OCI-M1 (cell line): ENCODE results near the gene CBLB.

ENCODE experiments used
- DNase-seq: peaks from one replicate; lab custom pipeline; 2025; lab: John Stamatoyannopoulos, UW

Gene CBLB

DNA sequence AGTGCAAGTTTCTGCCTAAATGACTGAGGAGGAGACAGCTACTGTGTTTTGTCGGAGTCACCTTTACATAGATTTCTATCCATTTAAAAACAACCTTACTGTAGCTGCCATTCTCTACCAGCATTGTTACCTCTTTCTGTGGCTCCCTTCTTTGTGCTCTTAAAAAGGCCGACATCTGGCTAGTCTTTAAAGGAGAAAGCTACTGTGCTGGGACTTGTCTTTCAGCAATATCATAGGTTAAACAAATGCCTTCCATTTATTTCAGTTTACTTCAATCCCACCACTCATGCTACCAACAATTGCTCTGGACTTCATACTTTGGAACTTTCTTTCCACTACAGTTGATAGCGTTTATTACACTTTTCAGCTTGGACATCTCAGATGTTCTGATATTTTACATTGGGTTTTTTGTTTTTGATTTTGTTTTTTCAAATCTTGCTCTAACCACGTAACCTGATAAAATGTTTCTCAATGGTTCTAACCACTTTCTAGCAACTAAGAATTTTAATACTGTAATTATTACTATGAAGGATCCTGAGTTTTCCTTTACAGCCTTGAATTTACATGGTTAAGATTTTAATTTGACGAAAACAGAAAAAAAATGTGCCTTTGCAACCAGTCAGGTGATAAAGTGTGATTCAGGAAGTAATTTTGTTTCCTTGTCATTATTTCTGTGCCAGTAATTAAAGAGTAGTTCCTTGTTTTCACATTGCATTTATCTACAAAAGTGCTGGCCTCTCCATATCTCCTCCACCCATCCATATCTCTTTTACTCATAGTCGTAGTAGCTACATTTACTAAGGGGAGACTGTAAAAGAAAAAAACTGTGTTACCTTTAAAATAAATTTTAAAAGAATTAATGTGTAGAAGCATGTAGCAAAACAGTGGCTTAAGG lies 1.3 kb upstream of the CBLB start:
- DNase-seq: peak; percentile 71

DNA sequence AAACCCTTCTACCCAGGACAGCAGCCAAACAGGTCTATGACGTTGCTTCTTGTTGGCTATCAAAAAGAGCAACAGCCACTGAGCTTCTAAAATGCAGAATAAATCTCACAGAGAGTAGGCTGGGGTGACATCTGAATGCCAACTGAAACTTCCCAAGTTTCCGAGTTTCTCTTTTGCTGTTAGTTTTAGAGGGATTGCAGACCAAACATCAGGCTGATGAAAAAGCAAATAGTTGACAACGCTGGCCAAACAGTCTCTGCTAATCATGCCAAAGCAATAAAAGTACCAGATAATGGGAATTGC lies 670 bp upstream of the CBLB start:
- DNase-seq: no peak

DNA sequence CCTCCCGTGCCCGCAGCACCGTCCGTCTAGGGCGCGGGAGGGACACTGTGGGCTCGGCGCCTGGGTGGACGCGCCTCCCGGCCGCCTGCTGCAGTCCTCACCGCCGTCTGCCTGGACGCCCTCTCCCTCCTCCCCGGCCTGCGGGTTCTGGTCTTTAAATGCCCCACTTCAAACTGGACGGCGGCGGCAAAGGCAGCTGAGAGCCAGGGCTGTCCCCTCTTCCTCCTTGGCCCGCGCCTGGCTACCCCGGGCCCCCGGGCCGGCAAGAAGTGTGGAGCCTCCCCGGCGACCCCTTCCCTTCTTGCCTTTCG lies 426 bp downstream of the CBLB start:
- peak; percentile 65 for DNase-seq

DNA sequence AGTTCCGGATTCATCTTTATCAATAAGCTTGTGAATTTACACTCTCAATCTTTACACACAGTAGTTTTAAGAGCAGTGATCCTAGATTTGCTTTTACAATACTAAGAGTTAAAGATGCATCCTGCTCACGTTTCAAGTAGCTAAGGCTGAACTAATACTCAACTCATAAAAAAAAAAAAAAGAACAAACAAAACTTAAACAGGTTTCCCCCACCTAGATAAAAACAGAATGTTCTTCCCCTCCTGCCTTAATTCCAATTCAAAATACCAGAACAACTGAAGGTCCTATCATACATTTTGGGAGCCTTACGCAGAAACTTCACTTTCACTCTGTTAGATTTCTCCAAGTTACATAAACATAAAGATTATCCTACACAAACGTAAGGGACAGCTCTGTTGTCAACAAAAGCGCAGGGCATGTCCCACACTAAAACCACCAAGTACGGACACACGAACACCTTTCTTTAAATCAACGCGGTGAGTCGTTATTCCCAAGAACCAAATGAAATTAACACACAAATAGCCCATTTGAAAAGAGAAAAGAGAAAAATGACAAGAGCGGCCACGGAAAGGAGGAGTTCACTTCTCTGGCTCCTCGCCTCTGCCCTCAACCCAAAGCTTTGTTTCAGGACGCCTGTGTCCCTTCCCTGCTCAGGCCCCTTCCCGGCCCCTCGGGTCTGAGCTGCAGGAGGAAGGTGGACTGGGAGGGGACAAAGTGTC lies 941 bp downstream of the CBLB start:
- DNase-seq: peak; percentile 71

DNA sequence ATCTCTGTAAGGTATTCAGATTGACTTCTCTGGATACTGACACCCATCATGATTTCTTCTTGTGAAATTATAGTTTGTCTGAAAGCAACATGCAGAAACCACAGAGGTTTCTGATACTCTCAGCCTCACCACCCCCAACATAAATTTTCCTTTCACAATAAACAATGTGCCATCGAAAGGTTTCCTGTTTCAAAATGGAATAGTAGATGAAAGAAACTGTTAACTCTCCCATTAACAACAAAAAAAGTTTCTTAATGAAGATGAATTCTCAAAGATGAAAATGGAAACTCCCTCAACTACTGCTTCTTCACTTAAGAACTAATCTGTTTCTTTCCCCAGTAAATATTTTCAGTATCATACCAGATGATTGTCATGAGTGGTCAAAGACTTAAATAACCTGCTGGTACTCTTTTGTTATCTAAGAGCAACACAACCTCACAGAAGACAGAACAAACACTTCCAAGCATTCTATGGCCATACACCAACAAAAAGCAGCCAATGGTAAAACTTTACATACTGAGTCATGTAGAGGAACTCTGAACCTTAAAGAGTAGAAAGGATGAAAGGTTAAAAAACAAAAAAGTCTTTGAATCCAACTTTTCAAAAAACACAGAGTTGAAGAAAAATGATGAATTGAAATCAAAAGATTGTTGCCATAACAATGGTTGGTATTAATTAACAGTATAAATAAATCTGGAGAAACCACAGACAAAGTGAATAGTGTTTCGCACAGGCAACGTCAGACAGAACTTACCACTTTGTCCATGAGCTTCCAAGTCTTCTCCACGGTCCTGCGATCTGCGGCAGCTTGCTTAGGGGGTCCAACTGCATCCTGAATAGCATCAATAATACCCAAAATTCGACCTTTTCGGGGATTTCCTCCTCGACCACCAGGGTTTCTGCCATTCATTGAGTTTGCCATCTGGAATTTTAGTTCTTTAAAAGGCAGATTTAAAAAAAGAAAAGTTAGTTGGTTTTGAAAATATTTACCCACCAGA lies 1.9 kb downstream of the CBLB start:
- DNase-seq: peak; percentile 76

DNA sequence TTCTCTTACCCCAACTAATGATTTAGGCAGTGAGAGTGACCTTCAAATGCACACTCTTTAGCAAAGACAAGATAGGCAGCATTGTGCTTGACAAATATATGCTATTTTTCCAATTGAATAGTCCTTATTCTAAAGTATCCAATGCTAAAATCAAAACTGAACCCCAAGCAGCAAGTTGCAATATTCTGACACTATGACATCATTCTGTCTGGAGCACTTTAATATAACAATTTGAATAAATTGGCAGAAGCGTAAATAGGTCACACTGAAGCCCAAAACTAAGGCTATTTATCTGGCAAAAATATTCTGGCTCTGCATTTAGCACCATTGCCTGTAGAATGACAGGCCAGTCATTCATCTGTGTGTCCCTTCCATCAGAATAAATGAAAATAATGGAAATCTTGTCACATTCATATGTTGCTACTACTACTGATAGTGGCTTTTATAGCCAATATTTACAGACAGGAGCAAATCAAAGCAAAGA lies 2.9 kb downstream of the CBLB start:
- no peak for DNase-seq

DNA sequence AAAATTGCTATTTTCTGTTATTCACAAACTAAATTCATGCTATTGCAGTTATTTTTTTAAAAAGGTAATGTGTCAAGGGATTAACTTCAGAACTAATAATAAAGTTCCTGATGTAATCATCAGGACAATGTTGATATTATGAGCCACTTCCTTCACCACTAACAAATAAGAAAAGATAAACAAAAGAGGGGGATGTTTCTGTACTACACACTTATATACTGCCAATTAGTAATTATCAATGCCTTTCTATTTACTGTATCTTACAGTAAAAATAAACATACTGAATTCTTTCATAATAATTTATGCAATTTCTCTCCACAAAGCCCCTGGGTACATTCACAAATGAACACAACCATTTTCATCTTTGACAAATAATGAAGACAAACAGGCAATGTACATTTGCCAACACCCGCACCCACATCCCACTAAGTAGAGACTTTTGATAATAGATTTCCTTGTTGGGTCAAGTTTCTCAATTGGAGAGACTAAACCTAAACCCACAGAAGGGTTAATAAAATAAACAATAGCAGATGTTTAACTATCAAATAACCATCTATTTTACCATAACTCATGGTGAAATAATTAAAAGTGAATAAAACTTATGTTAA lies 3.7 kb downstream of the CBLB start:
- DNase-seq: no peak

DNA sequence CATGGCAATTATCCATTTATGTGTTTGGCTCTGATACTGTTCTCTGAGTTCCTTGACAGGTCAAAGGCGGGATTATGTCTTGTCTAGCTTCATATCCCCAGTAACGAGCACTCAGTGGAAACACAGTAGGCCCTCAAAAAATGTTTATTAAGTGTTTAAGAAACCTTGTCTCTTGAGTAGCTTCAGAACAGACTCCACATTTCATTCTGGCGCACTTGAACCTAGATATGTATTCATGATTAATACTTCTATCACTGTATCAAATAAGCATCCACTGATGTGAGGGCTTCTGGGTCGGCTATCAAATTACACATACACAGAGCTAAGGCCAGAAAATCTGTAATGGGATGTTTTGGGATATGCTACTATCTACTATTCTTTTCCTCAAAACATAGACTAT lies 4.6 kb downstream of the CBLB start:
- no peak for DNase-seq

DNA sequence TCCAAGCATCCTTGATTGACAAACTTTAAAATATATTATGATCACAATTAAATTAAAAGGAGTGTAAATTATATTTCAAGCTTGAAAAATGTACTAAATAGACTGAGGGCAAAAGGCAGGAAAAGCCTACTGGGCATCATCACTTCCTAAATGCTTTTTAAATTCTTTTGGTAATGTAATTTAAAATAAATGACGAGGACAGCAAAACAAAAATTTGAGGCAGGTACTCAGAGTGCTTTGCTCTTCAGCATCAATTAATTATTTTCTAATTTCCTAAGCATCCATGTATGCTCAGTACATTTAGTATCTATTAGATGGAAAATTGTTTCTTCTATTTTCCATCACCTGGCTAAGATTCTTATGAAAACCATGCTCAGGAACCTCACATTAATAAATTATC lies 5.2 kb downstream of the CBLB start:
- no peak for DNase-seq

DNA sequence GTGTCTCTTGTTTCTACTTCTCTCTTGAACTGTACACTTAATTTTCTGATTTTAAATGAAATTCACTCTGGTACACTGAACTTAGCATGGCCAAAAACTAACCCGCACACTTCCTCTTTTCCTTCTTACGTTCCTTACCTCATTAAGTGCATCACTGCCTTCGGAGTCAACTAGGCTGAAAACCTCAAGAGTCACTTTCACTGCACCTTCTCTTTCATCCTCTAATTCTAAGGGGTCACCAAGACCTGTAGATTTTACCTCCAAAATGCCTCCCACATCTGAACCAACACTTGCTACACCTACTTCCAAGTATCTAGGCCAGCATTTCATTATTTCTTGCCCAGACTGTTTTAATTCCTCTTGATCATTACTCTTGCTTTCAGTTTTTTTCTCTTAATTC lies 6.6 kb downstream of the CBLB start:
- DNase-seq: no peak

DNA sequence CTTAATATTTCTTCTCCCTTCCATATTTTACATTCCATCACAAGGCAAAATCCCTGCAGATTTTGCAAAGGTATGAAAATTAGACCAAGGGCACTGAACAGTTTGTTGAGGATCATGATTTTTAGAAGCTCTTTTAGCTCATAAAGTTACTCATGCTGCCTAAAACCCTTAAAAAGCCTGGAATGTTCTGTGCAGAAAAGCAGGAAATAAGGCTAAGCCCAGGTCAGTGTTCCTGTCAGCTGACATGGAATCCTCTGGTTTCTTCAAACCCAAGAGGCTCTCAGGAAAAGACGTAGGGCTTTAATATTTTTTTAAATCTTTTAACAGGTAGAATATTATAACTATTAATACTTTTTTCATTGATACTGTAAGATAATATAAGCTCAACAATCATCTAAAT lies 8.2 kb downstream of the CBLB start:
- DNase-seq: no peak

DNA sequence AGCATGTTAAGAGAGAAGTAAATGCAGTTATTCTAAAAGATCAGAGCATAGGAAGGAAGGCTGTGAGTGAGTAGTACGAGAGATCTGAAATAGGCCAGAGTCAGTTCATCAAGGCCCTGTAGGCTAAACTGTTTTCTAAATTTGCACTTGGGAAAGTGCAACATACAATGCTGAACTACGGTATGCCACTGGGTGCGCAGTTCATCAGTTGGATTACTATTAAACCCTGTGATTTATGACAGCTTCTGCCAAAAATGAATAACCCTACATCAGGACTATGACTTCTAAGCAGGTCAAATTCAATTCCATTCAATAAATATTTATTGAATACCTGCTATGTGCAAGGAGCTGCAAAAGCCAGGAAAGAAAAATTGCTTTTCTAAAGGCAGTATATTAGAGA lies 10.8 kb downstream of the CBLB start:
- DNase-seq: no peak

DNA sequence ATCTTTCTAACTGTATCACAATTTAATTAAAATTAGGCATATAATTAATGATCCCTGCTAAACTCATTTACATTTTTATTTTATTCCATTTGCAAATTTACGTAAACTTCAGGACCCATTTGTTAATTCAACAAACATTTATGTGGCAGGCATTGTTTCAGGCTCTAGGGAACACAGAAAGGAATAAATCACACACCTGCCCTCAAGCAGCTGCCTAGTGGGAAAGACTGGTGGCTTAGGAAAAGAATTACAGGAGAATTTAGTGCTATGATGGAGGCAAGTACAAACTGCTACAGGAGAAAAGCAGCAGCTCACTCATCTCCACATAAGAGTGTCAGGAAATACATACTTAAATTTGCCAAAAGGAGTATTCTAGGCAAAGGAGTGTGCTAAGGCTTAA lies 11.2 kb downstream of the CBLB start:
- DNase-seq: no peak

DNA sequence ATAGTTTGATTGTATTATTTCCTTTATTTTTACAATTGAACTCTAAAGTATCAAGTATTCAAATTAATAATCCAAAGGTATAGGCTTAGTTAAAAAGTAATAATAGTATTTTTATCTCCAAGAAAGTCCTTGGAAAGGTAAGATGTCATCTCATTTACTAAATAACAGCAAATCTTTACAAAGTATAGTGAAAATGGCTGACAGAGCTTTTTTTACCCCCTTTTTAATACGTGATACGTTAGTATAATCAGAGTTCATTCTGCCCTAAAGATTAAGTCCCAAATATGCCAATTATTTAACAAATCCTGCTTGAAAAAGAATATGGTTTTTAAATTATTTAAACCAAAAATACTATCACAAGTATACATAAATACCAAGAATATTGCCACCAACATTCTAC lies 12.2 kb downstream of the CBLB start:
- DNase-seq: no peak

DNA sequence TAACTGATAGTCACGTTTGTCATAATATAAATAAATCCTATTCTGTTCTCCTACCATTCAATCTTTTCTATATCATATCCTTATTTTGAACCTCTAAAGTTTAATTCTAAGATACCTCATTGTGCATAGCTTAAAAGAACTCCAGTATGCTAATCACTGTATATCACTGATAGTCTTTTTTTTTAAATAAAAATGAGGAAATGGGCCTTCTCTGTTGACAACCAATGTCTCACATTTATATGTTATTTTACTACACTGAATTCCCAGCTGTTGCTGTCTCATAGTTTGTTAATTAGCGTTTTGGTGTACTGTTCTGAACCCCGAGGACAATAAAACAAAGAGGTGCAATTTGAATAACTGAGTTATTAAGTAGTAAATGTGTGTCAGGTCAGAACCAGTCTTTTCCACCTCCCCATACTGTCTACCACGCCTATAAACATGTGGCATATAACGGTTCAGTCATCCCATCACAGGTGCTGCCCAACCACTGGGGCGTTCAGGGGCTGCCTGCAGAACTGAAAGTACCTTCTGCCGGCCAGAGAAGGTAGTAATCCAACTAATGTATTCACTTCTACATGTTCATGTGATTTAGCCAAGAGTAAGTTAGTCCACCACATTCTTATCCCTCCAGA lies 14.9 kb downstream of the CBLB start:
- DNase-seq: no peak

DNA sequence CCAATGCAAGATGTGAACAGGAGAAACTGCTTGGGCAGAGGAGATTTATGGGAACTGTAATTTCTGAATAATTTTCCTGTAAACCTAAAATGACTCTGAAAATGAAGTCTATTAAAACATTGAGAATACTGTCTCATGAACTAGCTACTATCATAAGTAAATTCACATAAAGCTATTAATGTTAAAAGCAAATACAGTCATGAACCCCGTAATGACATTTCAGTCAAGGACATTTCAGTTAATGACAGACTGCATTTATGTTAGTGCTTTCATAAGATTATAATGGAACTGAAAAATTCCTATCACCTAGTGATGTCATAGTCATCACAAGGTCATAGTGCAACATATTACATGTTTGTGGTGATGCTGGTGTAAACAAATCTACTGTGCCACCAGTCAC lies 17.2 kb downstream of the CBLB start:
- DNase-seq: no peak

DNA sequence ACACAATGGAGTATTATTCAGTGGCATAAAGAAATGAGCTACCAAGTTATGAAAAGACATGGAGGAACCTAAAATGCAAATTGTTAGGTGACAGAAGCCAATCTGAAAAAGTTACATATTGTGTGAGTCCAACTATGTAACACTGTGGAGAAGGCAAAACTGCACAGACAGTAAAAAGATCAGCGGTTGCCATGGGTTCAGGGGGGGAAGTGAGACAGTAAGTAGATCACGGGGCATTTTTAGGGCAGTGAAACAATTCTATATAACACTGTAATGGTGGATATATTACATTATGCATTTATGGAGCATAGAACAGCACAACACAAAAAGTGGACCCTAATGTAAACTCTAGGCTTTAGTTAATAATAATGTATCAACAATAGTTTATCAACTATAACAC lies 17.6 kb downstream of the CBLB start:
- no peak for DNase-seq

DNA sequence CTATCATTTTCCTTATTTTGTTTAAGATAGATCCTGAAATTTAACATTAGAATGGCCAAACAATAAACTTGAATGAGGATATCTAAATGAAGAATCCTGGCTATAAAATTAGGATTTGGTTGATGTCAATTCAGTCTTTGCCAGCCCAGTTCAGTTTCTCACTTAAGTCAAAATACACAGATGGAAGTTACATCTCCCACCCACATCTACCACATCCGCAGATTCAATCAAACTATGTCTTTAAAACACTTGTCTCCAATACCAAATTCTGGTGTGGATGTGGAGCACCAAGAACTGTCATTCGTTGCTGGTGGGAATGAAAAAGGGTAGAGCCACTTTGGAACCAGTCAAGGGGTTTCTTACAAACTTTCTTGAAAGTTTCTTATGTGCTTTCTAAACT lies 18.2 kb downstream of the CBLB start:
- DNase-seq: no peak

DNA sequence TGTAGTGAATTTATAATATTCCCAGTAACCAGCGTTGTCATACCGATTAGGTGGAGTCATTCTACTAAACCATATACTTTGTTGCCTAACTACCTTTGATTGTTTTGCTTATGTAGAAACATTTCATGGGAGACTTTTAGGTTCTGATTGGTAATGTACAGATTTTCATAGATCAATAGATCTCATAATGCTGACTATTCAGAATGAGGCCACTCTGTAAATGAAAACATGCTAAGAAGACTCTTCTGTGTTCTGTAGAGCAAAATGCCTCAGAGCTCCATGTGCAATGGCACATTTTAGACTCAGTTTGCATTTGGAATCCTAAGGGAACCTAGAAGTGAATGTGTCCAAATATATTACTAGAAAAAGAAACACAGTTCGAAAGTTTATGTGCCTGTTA lies 20.0 kb downstream of the CBLB start:
- DNase-seq: no peak

DNA sequence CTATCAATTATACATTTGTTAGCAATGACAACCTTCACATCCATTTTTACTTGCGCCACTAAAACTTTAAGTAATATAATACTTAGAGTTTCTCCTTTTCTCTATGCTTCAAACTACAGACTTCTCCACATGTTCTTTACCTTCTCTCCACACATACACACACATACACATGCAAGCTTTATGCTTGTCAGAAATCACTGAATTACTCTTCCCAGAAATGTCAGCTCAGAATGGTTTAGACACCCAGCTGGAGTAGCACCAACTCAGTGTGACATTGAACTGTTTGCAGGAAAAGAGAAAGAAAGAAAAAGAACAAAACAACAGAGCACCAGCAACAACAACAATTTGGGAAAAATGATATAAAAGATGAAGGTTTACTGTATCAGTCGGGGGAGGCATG lies 20.9 kb downstream of the CBLB start:
- DNase-seq: no peak

DNA sequence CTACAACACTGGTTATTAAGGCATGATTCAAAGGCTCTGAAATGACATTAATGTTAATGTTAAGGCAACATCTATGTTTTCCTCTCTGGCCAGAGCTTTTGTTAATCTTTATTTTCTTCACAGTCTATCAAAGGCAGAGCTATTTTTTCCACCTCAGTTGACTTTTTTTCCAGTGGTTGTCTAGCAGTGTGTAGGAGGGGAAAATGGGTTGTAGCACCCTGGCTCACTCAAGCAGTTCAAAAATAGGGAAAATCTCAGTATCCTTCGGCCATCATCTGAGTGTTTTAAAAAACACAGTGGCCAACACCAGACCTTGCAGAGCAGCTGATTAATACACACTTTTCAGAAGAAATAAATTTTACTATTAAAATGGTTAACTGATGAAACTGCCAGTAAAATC lies 21.4 kb downstream of the CBLB start:
- no peak for DNase-seq

DNA sequence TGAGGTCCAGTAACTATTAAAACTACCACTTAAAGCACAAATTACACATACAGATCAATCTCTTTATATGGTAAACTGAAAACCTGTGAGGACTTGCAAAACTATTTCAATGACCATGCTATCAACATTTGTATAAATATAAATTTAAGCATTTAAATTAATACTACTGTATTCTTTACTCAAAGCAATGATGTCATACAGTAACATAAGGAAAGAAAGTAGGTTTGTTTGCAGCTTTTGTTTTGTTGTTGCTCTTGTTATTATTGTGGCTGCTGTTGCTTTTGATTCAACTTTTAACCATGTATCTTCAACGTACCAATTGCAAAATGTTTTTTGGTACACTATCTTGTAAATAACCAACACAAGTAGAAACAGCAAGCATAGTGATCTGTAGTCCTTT lies 22.0 kb downstream of the CBLB start:
- no peak for DNase-seq
